HepG2 (cell line): ENCODE data around the gene MYO5A. TPM values are rescaled to one million over a fixed set of nuclear protein-coding genes. Genes with fewer than 3 reads are reported as not detected.

ENCODE experiments used
- ATAD3A ChIP-seq: sonication (generic); formaldehyde crosslinking; IDR thresholded peaks from 2 replicates; pipeline ENCODE4 v1.4.0; 2020; ENCODE audit warnings: missing genetic modification reagents
- CCAR2 ChIP-seq: fragments of 200-400 bp; formaldehyde crosslinking; optimal IDR thresholded peaks from 2 replicates; pipeline ENCODE3; 2018; ENCODE audit warnings: low read depth, mild to moderate bottlenecking, low read length, moderate library complexity
- GRHL1 ChIP-seq: sonication (generic); formaldehyde crosslinking; conservative IDR thresholded peaks from 2 replicates; pipeline ENCODE4 v1.8.0; 2022; ENCODE audit warnings: missing genetic modification reagents
- IKZF4 ChIP-seq: sonication (generic); formaldehyde crosslinking; IDR thresholded peaks from 2 replicates; pipeline ENCODE4 v1.5.1; 2020; ENCODE audit warnings: borderline replicate concordance, mild to moderate bottlenecking, low read depth, missing genetic modification reagents; ENCODE audit errors: not compliant biosample characterization
- KMT2B ChIP-seq: IDR thresholded peaks from 2 replicates; pipeline ENCODE4 v1.6.1; 2016; ENCODE audit warnings: missing genetic modification reagents, missing compliant biosample characterization
- MTF2 ChIP-seq: sonication (generic); formaldehyde crosslinking; IDR thresholded peaks from 2 replicates; pipeline ENCODE4 v1.5.0; 2020; ENCODE audit warnings: missing genetic modification reagents, borderline replicate concordance
- MXI1 ChIP-seq: IDR thresholded peaks from 3 replicates; pipeline ENCODE4 v1.6.1; 2012; ENCODE audit warnings: low read depth, low read length, inconsistent platforms, borderline replicate concordance
- MYC ChIP-seq: sonication (generic); formaldehyde crosslinking; IDR thresholded peaks from 2 replicates; pipeline ENCODE4 v1.9.0; 2021; ENCODE audit warnings: missing genetic modification reagents, borderline replicate concordance
- MYPOP ChIP-seq: sonication (generic); formaldehyde crosslinking; IDR thresholded peaks from 2 replicates; pipeline ENCODE4 v1.8.1; 2023; ENCODE audit warnings: mild to moderate bottlenecking, moderate library complexity, missing genetic modification reagents
- NBN ChIP-seq: fragments of 450-650 bp; conservative IDR thresholded peaks from 2 replicates; pipeline ENCODE4 v1.6.1; 2017
- NFE2L2 ChIP-seq: fragments of 150-350 bp; IDR thresholded peaks from 2 replicates; pipeline ENCODE4 v1.6.1; 2014; ENCODE audit warnings: low read length
- SMARCC2 ChIP-seq: fragments of 450-650 bp; IDR thresholded peaks from 2 replicates; pipeline ENCODE4 v1.6.1; 2017; ENCODE audit warnings: antibody characterized with exemption, mild to moderate bottlenecking
- TGIF2 ChIP-seq: IDR thresholded peaks from 2 replicates; pipeline ENCODE4 v1.6.1; 2016; ENCODE audit warnings: control low read depth, missing compliant biosample characterization
- YY1 ChIP-seq: IDR thresholded peaks from 2 replicates; pipeline ENCODE4 v1.6.1; 2011; ENCODE audit warnings: low read length, low read depth, moderate library complexity, mild to moderate bottlenecking; ENCODE audit not compliant: insufficient read depth, insufficient replicate concordance
- ZNF275 ChIP-seq: sonication (generic); formaldehyde crosslinking; IDR thresholded peaks from 2 replicates; pipeline ENCODE4 v1.8.0; 2022; ENCODE audit warnings: missing genetic modification reagents, mild to moderate bottlenecking, inconsistent platforms, borderline replicate concordance
- ZNF724P ChIP-seq: sonication (generic); formaldehyde crosslinking; IDR thresholded peaks from 2 replicates; pipeline ENCODE4 v1.8.0; 2022; ENCODE audit warnings: missing genetic modification reagents, borderline replicate concordance
- ZNF883 ChIP-seq: sonication (generic); formaldehyde crosslinking; IDR thresholded peaks from 2 replicates; pipeline ENCODE4 v1.5.1; 2020; ENCODE audit warnings: mild to moderate bottlenecking, missing genetic modification reagents; ENCODE audit errors: not compliant biosample characterization
- polyA plus RNA-seq, 8 experiments: library from polyadenylated mRNA; depleted of rRNA in 3 of 8; stranded (reverse) in 7 of 8; unstranded in 1 of 8; fragments of >200 nt; fragmentation: Illumina TruSeq in 4 of 8; extraction: Trizol in 4 of 8; gene quantifications; 2 replicates each; pipeline versions ENCODE4 v1.2.1 to v1.2.3, GENCODE V29; 2011 to 2016; ENCODE audit warnings: low read depth in 4 of 8, missing spikeins in 1 of 8, mixed read lengths in 1 of 8; ENCODE audit not compliant: insufficient read depth in 1 of 8
- total RNA-seq, 5 experiments: library from RNA; depleted of rRNA; stranded (reverse); fragments of >200 nt; fragmentation: Illumina TruSeq; extraction: Trizol; gene quantifications; 2 replicates each; pipeline ENCODE4 v1.2.3, GENCODE V29; 2016; ENCODE audit warnings: low read depth in 1 of 5
- TF ChIP-seq, protein P1 (sequence below): sonication (generic); formaldehyde crosslinking; IDR thresholded peaks from 2 replicates; pipeline ENCODE4 v1.4.0; 2020; ENCODE audit warnings: missing genetic modification reagents
- TF ChIP-seq, protein P2 (sequence below): sonication (generic); formaldehyde crosslinking; IDR thresholded peaks from 2 replicates; pipeline ENCODE4 v1.9.0; 2021; ENCODE audit warnings: missing genetic modification reagents, borderline replicate concordance
- TF ChIP-seq, protein P3 (sequence below): sonication (generic); formaldehyde crosslinking; IDR thresholded peaks from 2 replicates; pipeline ENCODE4 v1.5.1; 2020; ENCODE audit warnings: mild to moderate bottlenecking, missing genetic modification reagents, borderline replicate concordance
- TF ChIP-seq, protein P4 (sequence below): sonication (generic); formaldehyde crosslinking; IDR thresholded peaks from 2 replicates; pipeline ENCODE4 v1.5.0; 2020; ENCODE audit warnings: missing genetic modification reagents

The MYO5A gene
- total and polyA plus RNA-seq, 2 of the 13 experiments (the other 11 are each of a cell fraction or from before 2014, with no cell fraction given), result 2.8 to 4.8 TPM

DNA sequence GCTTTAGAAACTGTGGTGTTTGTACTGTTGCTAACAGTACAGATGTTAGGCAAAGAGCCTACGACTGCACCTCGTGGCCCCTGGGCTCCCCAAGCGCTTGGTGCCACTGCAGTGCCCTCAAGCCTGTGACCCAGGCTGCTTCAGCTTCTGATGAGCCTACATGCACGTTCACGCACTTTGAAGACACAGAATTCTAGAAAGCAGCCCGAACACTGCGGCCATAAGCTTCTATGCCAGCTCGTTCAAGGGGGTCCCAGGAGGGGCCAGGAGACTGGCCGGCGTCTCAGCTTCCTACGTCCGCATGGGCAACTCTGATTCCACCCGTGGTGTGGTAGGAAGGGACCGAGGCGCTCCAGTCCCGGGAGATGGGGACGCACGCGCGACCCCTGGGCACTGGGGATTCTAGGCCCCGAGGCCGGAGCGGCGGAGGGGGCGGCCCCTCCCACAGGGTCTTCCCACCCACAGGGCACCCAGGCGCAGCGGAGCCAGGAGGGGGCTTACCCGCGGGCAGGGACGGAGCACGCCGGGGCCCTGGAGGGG lies 233.7 kb downstream of the MYO5A start (continued):
- TF ChIP-seq, protein P1, sequence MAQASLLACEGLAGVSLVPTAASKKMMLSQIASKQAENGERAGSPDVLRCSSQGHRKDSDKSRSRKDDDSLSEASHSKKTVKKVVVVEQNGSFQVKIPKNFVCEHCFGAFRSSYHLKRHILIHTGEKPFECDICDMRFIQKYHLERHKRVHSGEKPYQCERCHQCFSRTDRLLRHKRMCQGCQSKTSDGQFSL, result no peak; the same call in 1 of the 2 replicates
- no peak for TF ChIP-seq MXI1
- TF ChIP-seq, protein P2, sequence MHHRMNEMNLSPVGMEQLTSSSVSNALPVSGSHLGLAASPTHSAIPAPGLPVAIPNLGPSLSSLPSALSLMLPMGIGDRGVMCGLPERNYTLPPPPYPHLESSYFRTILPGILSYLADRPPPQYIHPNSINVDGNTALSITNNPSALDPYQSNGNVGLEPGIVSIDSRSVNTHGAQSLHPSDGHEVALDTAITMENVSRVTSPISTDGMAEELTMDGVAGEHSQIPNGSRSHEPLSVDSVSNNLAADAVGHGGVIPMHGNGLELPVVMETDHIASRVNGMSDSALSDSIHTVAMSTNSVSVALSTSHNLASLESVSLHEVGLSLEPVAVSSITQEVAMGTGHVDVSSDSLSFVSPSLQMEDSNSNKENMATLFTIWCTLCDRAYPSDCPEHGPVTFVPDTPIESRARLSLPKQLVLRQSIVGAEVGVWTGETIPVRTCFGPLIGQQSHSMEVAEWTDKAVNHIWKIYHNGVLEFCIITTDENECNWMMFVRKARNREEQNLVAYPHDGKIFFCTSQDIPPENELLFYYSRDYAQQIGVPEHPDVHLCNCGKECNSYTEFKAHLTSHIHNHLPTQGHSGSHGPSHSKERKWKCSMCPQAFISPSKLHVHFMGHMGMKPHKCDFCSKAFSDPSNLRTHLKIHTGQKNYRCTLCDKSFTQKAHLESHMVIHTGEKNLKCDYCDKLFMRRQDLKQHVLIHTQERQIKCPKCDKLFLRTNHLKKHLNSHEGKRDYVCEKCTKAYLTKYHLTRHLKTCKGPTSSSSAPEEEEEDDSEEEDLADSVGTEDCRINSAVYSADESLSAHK, result no peak
- no peak for TF ChIP-seq SMARCC2
- TF ChIP-seq MYPOP (CRISPR knock-in tag), result no peak
- TF ChIP-seq ZNF275 (CRISPR knock-in tag), result no peak
- TF ChIP-seq KMT2B (CRISPR knock-in tag), result peak; percentile 16
- no peak for TF ChIP-seq ATAD3A
- no peak for TF ChIP-seq CCAR2
- no peak for TF ChIP-seq GRHL1 (CRISPR knock-in tag)
- TF ChIP-seq NBN, result no peak
- TF ChIP-seq ZNF883 (CRISPR knock-in tag), result no peak
- TF ChIP-seq MTF2 (CRISPR knock-in tag), result no peak
- TF ChIP-seq NFE2L2, result no peak
- TF ChIP-seq, protein P3, sequence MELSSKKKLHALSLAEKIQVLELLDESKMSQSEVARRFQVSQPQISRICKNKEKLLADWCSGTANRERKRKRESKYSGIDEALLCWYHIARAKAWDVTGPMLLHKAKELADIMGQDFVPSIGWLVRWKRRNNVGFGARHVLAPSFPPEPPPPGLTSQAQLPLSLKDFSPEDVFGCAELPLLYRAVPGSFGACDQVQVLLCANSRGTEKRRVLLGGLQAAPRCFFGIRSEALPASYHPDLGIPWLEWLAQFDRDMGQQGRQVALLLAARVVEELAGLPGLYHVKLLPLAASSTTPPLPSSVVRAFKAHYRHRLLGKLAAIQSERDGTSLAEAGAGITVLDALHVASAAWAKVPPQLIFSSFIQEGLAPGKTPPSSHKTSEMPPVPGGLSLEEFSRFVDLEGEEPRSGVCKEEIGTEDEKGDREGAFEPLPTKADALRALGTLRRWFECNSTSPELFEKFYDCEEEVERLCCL (CRISPR knock-in tag), result no peak
- TF ChIP-seq, protein P4, sequence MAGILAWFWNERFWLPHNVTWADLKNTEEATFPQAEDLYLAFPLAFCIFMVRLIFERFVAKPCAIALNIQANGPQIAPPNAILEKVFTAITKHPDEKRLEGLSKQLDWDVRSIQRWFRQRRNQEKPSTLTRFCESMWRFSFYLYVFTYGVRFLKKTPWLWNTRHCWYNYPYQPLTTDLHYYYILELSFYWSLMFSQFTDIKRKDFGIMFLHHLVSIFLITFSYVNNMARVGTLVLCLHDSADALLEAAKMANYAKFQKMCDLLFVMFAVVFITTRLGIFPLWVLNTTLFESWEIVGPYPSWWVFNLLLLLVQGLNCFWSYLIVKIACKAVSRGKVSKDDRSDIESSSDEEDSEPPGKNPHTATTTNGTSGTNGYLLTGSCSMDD (CRISPR knock-in tag), result no peak
- no peak for TF ChIP-seq MYC (CRISPR knock-in tag)
- no peak for TF ChIP-seq YY1
- TF ChIP-seq TGIF2 (CRISPR knock-in tag), result no peak
- TF ChIP-seq ZNF724P (CRISPR knock-in tag), result no peak
- peak; percentile 48 for TF ChIP-seq IKZF4
